ENCODE results near the gene TMEM170B.

GRCh38 chr6:11601776-11602605 lies 64.4 kb downstream of the TMEM170B start:
- TF ChIP-seq CTCF (IDR thresholded peaks at IDR 0.05) (no peak), EZH2phosphoT487 (IDR thresholded peaks at IDR 0.05) (no peak), EZH2 (IDR thresholded peaks at IDR 0.05) (no peak)

All from neural progenitor cell (in vitro differentiated cells).